ENCODE data around the gene ATP4A. TPM values are rescaled to one million over a fixed set of nuclear protein-coding genes. Genes with fewer than 3 reads are reported as not detected.

ATP4A gene
- total and polyA plus RNA-seq, 8 donors, result not detected

GRCh38 chr19:35545001-35545854, 18.2 kb downstream of the ATP4A start, which contains the start of gene TMEM147:
Gene TMEM147, plus strand, starts transcription at chr19:35545626. Its CDS starts 114 bp downstream, at chr19:35545740.
- H3K4me3 ChIP-seq, result peak within 1 kb of the TSS; percentile 75 to 95
- intact Hi-C loops (cut with DNase I), result no loop called here
- H3K27me3 ChIP-seq, result no peaks in the 10 kb centered on the region
- peak; percentile 88 to 98 (median 94) for DNase-seq
- peaks cover 0 to 7% of the 10 kb centered on the region in 2 donors for H3K36me3 ChIP-seq
- peak within 1 kb of the TSS; percentile 34 to 82 for H3K27ac ChIP-seq
- peaks cover 9 to 23% of the 10 kb centered on the region in 2 donors for H3K4me1 ChIP-seq
- ATAC-seq, result peak; percentile 98
- TF ChIP-seq CTCF (IDR thresholded peaks at IDR 0.05), result no peak
- H3K9me3 ChIP-seq, result no peaks in the 10 kb centered on the region

- Histone ChIP-seq H3K9me3 (no peaks in the 10 kb centered on the region), H3K27me3 (no peaks in the 10 kb centered on the region), H3K4me3 (peak overlapping the region; percentile 75 to 95), H3K4me1 (peaks cover 9 to 23% of the 10 kb centered on the region in 2 donors), H3K27ac (peak overlapping the region in 1 of 2 donors; percentile 82), H3K36me3 (peaks cover 0 to 7% of the 10 kb centered on the region in 2 donors)
- intact Hi-C loops (cut with DNase I), result no loop called here
- ATAC-seq, result no peak
- DNase-seq, result no peak
- TF ChIP-seq CTCF (IDR thresholded peaks at IDR 0.05), result no peak
Observed at GRCh38 chr19:35544110-35544802, 19.2 kb downstream of the ATP4A start.

- H3K9me3 ChIP-seq, result no peaks in the 10 kb centered on the region
- H3K4me1 ChIP-seq, result peaks cover 9 to 23% of the 10 kb centered on the region in 2 donors
- peaks cover 0 to 7% of the 10 kb centered on the region in 2 donors for H3K36me3 ChIP-seq
- no peak overlapping the region for H3K27ac ChIP-seq
- intact Hi-C loops (cut with DNase I), result no loop called here
- H3K27me3 ChIP-seq, result no peaks in the 10 kb centered on the region
- no peak overlapping the region for H3K4me3 ChIP-seq
- ATAC-seq (no peak), DNase-seq (no peak)
- no peak for TF ChIP-seq CTCF (IDR thresholded peaks at IDR 0.05)
Observed at GRCh38 chr19:35543280-35544109, 20.0 kb downstream of the ATP4A start.

GRCh38 chr19:35542209-35542608, 21.2 kb downstream of the ATP4A start:
- intact Hi-C loops (cut with DNase I), result no loop called here
- H3K4me1 ChIP-seq, result peaks cover 9 to 23% of the 10 kb centered on the region in 2 donors
- H3K9me3 ChIP-seq, result no peaks in the 10 kb centered on the region
- no peaks in the 10 kb centered on the region for H3K36me3 ChIP-seq
- no peak overlapping the region for H3K27ac ChIP-seq
- no peak for TF ChIP-seq CTCF (IDR thresholded peaks at IDR 0.05)
- no peak for ATAC-seq
- no peaks in the 10 kb centered on the region for H3K27me3 ChIP-seq
- H3K4me3 ChIP-seq, result no peak overlapping the region
- DNase-seq, result no peak

Data from left lung (tissue), 10 donors.